ENCODE data around the gene RBM39.

Gene RBM39

GRCh38 chr20:35681960-35682359 lies 60.1 kb downstream of the RBM39 start:
- TF ChIP-seq CTCF (IDR thresholded peaks at IDR 0.05; ENCODE audit: insufficient read depth, missing control alignments): no peak
- DNase-seq (ENCODE audit: insufficient read length, low spot score) (no peak), FAIRE-seq (no peak)

- FAIRE-seq (no peak), DNase-seq (ENCODE audit: insufficient read length, low spot score) (no peak)
- no peak for TF ChIP-seq CTCF (IDR thresholded peaks at IDR 0.05; ENCODE audit: insufficient read depth, missing control alignments)
Measured at GRCh38 chr20:35680452-35681183, 61.4 kb downstream of the RBM39 start.

- FAIRE-seq: no peak
- no peak for TF ChIP-seq CTCF (IDR thresholded peaks at IDR 0.05; ENCODE audit: insufficient read depth, missing control alignments)
- DNase-seq (ENCODE audit: insufficient read length, low spot score): no peak
Measured at GRCh38 chr20:35674921-35675320, 67.1 kb downstream of the RBM39 start.

- FAIRE-seq (no peak), DNase-seq (ENCODE audit: insufficient read length, low spot score) (no peak)
- TF ChIP-seq CTCF (IDR thresholded peaks at IDR 0.05; ENCODE audit: insufficient read depth, missing control alignments): no peak
Measured at GRCh38 chr20:35673884-35674283, 68.2 kb downstream of the RBM39 start.

- DNase-seq (ENCODE audit: insufficient read length, low spot score) (no peak), FAIRE-seq (no peak)
- TF ChIP-seq CTCF (IDR thresholded peaks at IDR 0.05; ENCODE audit: insufficient read depth, missing control alignments): no peak
Measured at GRCh38 chr20:35669681-35670080, 72.4 kb downstream of the RBM39 start.

- no peak for DNase-seq (ENCODE audit: insufficient read length, low spot score)
- TF ChIP-seq CTCF (IDR thresholded peaks at IDR 0.05; ENCODE audit: insufficient read depth, missing control alignments): no peak
- no peak for FAIRE-seq
Measured at GRCh38 chr20:35669221-35669620, 72.8 kb downstream of the RBM39 start.

- TF ChIP-seq CTCF (IDR thresholded peaks at IDR 0.05; ENCODE audit: insufficient read depth, missing control alignments): no peak
- DNase-seq (ENCODE audit: insufficient read length, low spot score) (no peak), FAIRE-seq (no peak)
Measured at GRCh38 chr20:35665949-35666288, 76.1 kb downstream of the RBM39 start.
